Right cardiac atrium (tissue), 5 donors: Measurements from ENCODE around the gene CNDP1. TPM values are rescaled to one million over a fixed set of nuclear protein-coding genes. Genes with fewer than 3 reads are reported as not detected.

Source experiments
- ATAC-seq, 2 donors: fragments of 200-7000 bp; cut with Tn5 transposase; one replicate each; pipeline versions ENCODE4 v1.8.0 to v1.9.1; 2020; ENCODE audit warnings: moderate library complexity in 2 of 2, mild to moderate bottlenecking in 1 of 2
- DNase-seq, 3 donors: peaks; one replicate each; pipeline ENCODE4 v3.0.0-alpha.2; 2020
- H3K27ac ChIP-seq: one replicate; pipeline ENCODE4 v1.5.1; 2013; ENCODE audit warnings: mild to moderate bottlenecking, low read length, control low read depth, moderate library complexity
- H3K27me3 ChIP-seq: one replicate; pipeline ENCODE4 v1.6.1; 2013; ENCODE audit not compliant: control insufficient read depth, insufficient read depth
- H3K4me1 ChIP-seq: one replicate; pipeline ENCODE4 v1.6.1; 2013; ENCODE audit warnings: low read length; ENCODE audit not compliant: control insufficient read depth, insufficient read depth
- H3K4me3 ChIP-seq: one replicate; pipeline ENCODE4 v1.5.1; 2013; ENCODE audit warnings: low read length, control low read depth
- H3K9me3 ChIP-seq: one replicate; pipeline ENCODE4 v1.6.1; 2013; ENCODE audit warnings: low read length; ENCODE audit not compliant: control insufficient read depth
- WGBS: extraction: QIAGEN DNeasy Blood & Tissue Kit; methylation state at CpG from one replicate; pipeline ENCODE4 v1.1.7; 2013; 5-methylcytosine and 5-hydroxymethylcytosine counted together
- intact Hi-C, 4 donors: fragments of 100-400 bp; cut with DNase I; formaldehyde crosslinking; loops; one replicate each; pipeline versions ENCODE4 v1.11.0 to v1.14.0; 2022 to 2023
- polyA plus RNA-seq: library from polyadenylated mRNA; stranded (reverse); fragments of 200-250 nt; gene quantifications from one replicate; pipeline ENCODE4 v1.2.3, GENCODE V29; 2013
- total RNA-seq, 4 donors: library from RNA; stranded (reverse); fragmentation: NEBNext Ultra II Directional; extraction: Animal tissue kit (Norgen Biotek cat#: 25700); gene quantifications; one replicate each; pipeline ENCODE4 v1.2.1, GENCODE V29; 2021
- donor health status: healthy with polysubstance abuse.
- donor health status: DM: no; HTN: yes; CAD: no.
- donor health status: DM: no; HTN: no; CAD: no.
- donor health status: DM: no; HTN: yes; CAD: no; lungs with severe emphysema.
- donor health status: DM: yes; HTN: yes; CAD: no.

Gene CNDP1
- total and polyA plus RNA-seq, 5 donors, result 0.05 TPM; not detected in 4

DNA sequence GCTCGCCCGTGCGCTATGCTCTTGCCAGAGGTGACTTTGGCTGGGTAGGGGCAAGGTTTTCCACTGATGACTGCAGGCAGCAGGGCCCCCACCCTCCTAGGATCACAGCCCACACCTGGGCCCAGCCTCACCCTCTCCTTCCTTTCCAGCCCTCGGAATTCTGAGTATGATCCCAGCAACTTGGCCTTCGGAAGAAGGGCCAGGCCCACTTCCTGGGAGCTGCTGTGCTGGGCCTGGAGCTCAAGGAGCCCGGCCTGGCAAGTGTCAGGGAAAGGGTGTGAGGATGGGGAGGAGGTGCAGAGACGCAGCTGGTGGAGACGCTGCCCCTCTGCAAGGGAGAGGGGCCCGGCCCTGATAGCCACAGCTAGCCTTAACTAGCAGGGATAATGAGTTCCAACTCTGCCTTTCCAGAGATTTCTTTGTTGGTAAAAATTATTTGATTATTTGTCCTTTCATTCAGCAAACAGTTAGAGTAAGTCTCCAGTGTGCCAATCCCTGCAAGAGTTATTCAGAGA lies 1.7 kb upstream of the CNDP1 start:
- ATAC-seq, result no peak

DNA sequence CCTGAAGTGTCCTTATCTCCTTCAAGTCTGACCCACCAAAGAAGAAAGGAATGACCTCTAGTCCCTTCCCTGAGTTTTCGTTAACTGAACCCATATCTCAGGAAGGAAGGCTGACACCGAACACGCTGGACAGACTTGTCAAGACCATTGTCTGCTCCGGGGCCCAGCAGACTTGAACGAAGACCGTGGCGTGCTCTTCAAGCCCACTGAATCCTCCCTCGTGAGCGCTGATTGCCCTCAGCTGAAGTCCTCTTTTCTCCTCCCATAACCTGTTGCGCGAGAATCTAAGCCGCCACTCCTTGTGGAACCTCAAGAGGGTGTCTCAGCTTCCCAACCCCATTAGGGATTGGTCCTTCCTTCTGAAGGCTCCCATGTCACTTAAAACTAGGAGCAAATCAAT lies 634 bp upstream of the CNDP1 start:
- no peak overlapping the region for H3K4me3 ChIP-seq
- no peaks in the 10 kb centered on the region for H3K27me3 ChIP-seq
- DNase-seq, result no peak
- H3K4me1 ChIP-seq, result no peaks in the 10 kb centered on the region
- intact Hi-C loops, result no loop called here
- no peak for ATAC-seq
- H3K9me3 ChIP-seq, result no peaks in the 10 kb centered on the region
- WGBS, result 94% methylated on average over 12 of the region's 12 CpGs
- H3K27ac ChIP-seq, result no peak overlapping the region

More for the DNA sequence above, 1.7 kb upstream of the CNDP1 start:
- intact Hi-C loops, result no loop called here
- no peak overlapping the region for H3K4me3 ChIP-seq
- no peaks in the 10 kb centered on the region for H3K27me3 ChIP-seq
- H3K9me3 ChIP-seq, result no peaks in the 10 kb centered on the region
- WGBS, result 62% methylated on average over 9 of the region's 9 CpGs
- H3K27ac ChIP-seq, result no peak overlapping the region
- H3K4me1 ChIP-seq, result no peaks in the 10 kb centered on the region
- DNase-seq, result no peak

DNA sequence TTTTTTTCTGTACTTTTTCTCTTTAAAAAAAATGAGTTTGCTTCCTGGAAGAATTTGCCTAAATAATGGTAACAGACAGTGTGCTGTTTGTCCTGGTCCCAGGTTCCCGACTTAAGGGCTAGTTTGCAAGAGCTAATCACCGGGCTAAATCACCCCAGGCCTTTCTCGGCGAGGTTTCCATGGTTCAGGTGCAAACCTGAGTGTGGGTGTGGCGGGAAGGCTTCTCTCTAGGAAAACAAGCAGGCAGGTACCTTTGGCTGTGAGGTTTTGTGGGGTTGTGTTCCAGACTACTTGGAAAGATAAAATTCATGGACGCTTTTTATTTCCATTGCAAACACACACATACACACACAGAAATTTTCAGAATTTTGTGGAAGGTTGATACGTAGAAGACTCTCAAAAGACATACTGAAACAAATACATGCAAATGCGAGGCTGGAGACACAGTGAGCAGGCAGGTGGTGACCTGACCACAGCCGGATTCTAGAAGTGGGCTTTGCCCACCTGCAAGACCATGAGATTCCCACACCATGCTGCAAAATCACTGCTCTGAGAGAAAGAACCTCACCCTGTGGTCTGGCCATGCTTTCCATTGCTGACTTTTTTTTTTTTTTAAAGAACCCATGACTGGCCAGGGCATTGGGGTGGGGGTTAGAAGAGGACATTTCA lies 815 bp downstream of the CNDP1 start:
- H3K9me3 ChIP-seq, result no peaks in the 10 kb centered on the region
- H3K4me1 ChIP-seq, result no peaks in the 10 kb centered on the region
- intact Hi-C loops, result no loop called here
- no peak overlapping the region for H3K27ac ChIP-seq
- H3K4me3 ChIP-seq, result no peak overlapping the region
- WGBS, result 90% methylated on average over 9 of the region's 9 CpGs
- ATAC-seq (no peak), DNase-seq (no peak)
- H3K27me3 ChIP-seq, result no peaks in the 10 kb centered on the region

DNA sequence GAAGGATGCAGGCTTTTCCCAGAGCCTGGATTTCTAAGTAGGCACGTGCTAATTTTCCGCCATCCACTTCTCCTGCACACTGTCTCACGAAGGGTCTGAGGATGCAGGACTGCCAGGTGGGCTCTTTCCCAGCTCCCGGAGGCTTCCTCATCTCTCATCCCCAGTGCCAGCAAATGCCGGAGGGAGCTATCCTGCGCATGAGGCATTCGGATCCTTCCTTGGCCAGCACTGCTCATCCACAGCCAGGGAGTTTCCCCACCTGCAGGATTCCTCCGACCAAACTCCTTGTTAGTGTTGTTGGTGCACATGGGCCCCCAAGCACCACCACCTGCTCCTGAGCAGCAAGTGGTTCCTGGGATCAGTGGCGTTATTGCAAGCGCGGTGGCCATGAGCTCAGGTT lies 5.0 kb downstream of the CNDP1 start:
- Histone ChIP-seq H3K4me3 (no peak overlapping the region), H3K27ac (no peak overlapping the region), H3K9me3 (no peaks in the 10 kb centered on the region), H3K27me3 (no peaks in the 10 kb centered on the region), H3K4me1 (no peaks in the 10 kb centered on the region)
- intact Hi-C loops, result no loop called here
- DNase-seq (no peak), ATAC-seq (no peak)
- WGBS, result 87% methylated on average over 11 of the region's 11 CpGs

DNA sequence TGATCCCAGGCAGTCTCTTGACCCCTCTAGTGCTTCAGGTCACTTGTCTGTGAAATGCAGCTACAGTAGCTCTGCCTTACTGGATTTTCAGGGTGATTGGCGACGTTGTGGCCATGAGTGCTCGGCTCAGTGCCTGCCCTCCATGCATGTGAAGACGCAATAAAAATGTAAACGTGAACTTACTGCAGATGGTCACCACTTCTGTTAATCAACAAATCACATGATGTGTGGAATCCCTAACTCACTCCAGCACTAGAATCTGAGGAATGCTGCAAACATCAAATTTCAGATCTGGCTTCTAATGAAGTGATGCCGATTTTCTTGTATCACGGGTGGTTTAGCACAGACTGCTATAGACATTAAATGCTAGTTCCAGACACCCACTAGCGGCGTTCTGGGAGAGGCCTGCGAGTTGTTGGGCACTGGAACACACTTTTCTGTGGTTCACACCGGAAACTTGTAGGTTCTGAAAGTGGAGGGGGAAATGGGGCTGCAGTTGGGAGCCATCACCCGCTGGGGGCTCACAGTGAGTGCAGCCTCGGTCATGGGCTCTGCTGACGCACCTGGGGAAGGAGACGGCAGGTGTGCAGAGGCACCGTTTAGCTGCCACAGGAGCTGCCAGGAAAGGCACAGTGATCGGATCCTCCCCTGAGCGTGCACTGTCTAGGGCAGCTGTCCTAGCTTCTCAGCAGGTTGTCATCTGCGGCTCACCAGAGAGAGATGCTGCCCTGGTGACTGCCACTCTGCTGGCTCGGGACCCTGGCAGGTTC lies 6.5 kb downstream of the CNDP1 start:
- intact Hi-C loops, result loop anchor here in 1 of 4 donors (10.0 kb wide), 1 partner anchor 356 kb away; no protein-coding TSS in a partner anchor
- H3K4me3 ChIP-seq, result no peak overlapping the region
- H3K27me3 ChIP-seq, result no peaks in the 10 kb centered on the region
- ATAC-seq (no peak), DNase-seq (no peak)
- no peak overlapping the region for H3K27ac ChIP-seq
- H3K4me1 ChIP-seq, result no peaks in the 10 kb centered on the region
- WGBS, result 72% methylated on average over 20 of the region's 20 CpGs
- no peaks in the 10 kb centered on the region for H3K9me3 ChIP-seq

DNA sequence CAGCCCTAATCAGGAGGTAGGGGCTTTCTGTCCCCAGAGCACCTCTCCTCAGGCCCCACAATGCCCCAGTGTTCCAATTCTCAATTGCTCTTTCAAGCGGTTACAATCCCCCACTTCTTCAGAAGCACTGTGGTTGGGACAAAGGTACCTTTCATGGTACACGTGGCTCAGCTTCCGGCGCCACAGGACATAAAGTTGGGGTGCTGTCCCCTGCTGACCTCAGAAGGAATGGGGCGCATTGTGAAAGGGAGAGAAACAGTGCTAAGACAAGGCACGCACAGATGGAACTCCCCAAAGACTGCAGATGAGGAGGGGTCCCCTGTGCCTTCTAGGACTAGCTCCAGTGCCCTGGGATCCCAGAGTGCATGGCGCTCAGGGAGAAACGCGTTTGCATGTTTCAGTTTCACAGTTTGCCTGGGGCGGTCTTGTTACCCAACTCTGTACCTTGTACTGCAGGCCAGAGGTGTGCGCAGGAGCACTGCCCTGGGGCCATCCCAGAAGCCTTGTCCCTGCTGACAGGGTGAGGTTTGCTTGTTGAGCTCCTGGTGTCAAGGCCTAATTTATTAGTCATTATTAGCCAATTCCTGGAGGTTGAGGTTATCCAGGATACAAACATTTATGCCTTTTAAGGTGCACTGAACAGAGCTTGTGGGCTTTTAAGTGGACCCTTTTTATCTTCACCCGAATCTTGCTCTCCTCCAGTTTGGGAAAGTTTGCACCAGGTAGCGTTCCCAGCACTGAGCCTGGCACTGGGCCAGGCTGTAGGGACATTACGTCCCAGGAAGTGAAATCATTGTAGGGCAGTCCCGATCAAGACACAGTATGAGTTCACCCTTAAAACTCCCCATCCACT lies 7.6 kb downstream of the CNDP1 start:
- intact Hi-C loops, result loop anchor here in 1 of 4 donors (10.0 kb wide), 1 partner anchor 357 kb away; no protein-coding TSS in a partner anchor
- Histone ChIP-seq H3K27me3 (no peaks in the 10 kb centered on the region), H3K4me3 (no peak overlapping the region), H3K9me3 (no peaks in the 10 kb centered on the region), H3K4me1 (peaks cover 6% of the 10 kb centered on the region), H3K27ac (no peak overlapping the region)
- 80% methylated on average over 15 of the region's 15 CpGs for WGBS
- ATAC-seq (no peak), DNase-seq (no peak)

DNA sequence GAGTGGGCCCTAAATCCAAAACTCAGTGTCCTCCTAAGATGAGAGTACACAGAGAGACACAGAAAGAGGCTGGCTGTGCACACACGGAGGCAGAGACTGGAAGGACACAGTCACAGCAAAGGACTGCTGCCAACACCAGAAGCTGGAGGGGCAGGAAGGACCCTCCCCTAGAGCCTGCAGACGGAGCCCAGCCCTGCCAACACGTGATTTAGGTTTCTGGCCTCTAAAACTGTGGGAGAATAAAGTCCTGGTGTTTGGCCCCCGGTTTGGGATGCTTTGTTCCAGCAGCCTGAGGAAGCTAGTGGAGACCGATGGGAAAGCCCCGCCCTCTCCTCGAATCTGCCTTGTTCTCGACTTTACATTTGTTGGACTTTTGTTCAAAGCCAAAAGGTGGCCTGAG lies 10.6 kb downstream of the CNDP1 start:
- DNase-seq (peak in 2 of 3 donors; percentile 41 to 50), ATAC-seq (peak; percentile 27 to 63)
- intact Hi-C loops, result loop anchor here in 1 of 4 donors (10.0 kb wide), 1 partner anchor 360 kb away; no protein-coding TSS in a partner anchor
- WGBS, result 58% methylated on average over 8 of the region's 8 CpGs
- Histone ChIP-seq H3K4me3 (no peak overlapping the region), H3K4me1 (peaks cover 12% of the 10 kb centered on the region), H3K9me3 (no peaks in the 10 kb centered on the region), H3K27ac (peak overlapping the region; percentile 65), H3K27me3 (no peaks in the 10 kb centered on the region)

DNA sequence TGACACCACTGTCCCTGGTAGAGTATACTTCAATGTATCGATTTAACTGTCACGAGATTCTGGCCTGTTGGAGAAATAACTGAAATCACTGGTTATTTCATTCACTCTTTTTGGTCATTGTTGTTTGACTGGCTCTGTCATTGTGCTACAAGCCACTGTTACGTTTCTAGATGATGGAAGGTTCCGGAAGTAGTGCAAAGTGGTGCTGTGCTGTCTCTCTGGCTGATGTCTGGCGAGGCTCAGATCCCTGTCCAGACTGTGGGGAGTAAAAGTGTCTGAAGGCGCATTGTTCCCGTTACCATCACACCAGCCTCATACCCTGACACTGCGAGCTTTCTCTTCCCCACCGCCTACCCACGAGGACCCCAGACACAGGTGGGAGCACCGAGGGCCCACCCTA lies 11.7 kb downstream of the CNDP1 start:
- no peaks in the 10 kb centered on the region for H3K9me3 ChIP-seq
- DNase-seq, result no peak
- peaks cover 12% of the 10 kb centered on the region for H3K4me1 ChIP-seq
- H3K27ac ChIP-seq, result peak overlapping the region; percentile 77
- no peak overlapping the region for H3K4me3 ChIP-seq
- intact Hi-C loops, result loop anchor here in 1 of 4 donors (10.0 kb wide), 1 partner anchor 361 kb away; no protein-coding TSS in a partner anchor
- no peaks in the 10 kb centered on the region for H3K27me3 ChIP-seq
- 96% methylated on average over 11 of the region's 11 CpGs for WGBS
- ATAC-seq, result no peak

DNA sequence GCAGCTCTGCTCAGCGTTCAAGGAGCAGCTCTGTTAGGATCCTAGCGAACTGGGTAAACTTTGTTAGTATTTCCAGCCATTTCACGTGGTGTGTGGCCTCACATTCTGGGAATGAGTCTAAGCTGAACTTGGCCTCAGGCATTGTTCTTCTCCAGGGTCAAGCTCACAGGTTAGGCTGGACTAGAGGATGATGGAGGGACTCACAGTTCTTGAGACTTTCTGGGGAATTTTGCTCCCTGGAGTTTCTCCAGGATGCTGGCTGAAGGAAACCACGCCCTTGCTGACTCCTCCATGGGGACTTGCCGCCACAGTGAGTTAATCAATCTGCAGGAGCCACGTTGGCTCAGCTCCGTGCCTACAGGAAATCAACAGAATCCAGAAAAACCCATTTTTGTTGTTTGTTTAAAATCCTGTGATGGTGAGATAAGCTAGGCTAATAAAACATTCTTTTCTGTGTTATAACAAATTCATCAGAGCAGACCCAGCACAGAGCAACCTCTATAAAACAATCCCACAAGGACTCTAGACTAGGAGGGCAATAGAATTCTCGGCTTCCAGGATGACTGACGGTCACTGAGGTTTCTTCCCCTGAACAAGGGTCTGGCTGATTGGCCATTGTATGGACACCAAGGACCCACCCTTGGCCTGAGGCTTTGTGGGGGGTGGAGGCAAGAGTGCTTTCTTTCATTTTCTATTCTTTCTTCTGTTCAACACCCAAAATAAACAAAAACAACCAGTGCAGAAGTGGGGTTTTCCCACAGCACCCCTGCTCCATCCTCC lies 12.6 kb downstream of the CNDP1 start:
- H3K27me3 ChIP-seq, result no peaks in the 10 kb centered on the region
- DNase-seq, result peak in 2 of 3 donors; percentile 64 to 81
- H3K27ac ChIP-seq, result peak overlapping the region; percentile 94
- WGBS, result 35% methylated on average over 9 of the region's 9 CpGs
- H3K4me1 ChIP-seq, result peaks cover 12% of the 10 kb centered on the region
- intact Hi-C loops, result loop anchor here in 1 of 4 donors (10.0 kb wide), 1 partner anchor 362 kb away; no protein-coding TSS in a partner anchor
- no peak overlapping the region for H3K4me3 ChIP-seq
- H3K9me3 ChIP-seq, result no peaks in the 10 kb centered on the region
- ATAC-seq, result peak; percentile 78 to 88

DNA sequence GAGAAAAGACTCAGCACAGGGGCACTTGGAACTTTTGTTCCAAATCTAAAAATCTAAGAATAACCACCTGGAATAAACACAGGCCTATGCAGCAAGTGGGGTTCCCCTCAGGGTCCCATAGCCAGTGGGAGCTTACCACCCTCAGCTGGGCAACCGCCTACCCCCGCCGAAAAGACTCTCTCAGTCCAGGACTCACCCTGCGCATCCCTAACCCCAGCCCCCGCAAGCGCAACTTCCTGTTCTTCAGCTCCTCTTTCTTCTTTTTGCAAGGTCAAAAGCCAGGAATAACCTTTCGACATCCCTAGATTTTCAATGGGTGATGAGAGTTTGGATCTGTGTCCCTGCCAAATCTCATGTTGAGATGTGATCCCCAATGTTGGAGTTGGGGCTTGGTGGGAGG lies 13.6 kb downstream of the CNDP1 start:
- 95% methylated on average over 7 of the region's 7 CpGs for WGBS
- ATAC-seq (no peak), DNase-seq (no peak)
- Histone ChIP-seq H3K27ac (peak overlapping the region; percentile 94), H3K4me3 (no peak overlapping the region), H3K4me1 (peaks cover 12% of the 10 kb centered on the region), H3K27me3 (no peaks in the 10 kb centered on the region), H3K9me3 (no peaks in the 10 kb centered on the region)
- intact Hi-C loops, result loop anchor here in 1 of 4 donors (10.0 kb wide), 1 partner anchor 363 kb away; no protein-coding TSS in a partner anchor
